KOPT-K1 (cell line): Measurements from ENCODE around the gene ZYG11A.

Experiments
- H3K27ac ChIP-seq: fragments of 200-600 bp; sonication (generic); 2 replicates; pipeline ENCODE4 v1.5.1; 2016; ENCODE audit warnings: antibody characterized with exemption, mild to moderate bottlenecking, low read depth, low read length; ENCODE audit not compliant: poor library complexity, severe bottlenecking
- H3K36me3 ChIP-seq: fragments of 200-600 bp; sonication (generic); 2 replicates; pipeline ENCODE4 v1.5.1; 2017; ENCODE audit warnings: antibody characterized with exemption, mild to moderate bottlenecking, low read length, moderate library complexity; ENCODE audit not compliant: insufficient read depth
- H3K9me3 ChIP-seq: fragments of 200-600 bp; sonication (generic); 2 replicates; pipeline ENCODE4 v1.5.1; 2017; ENCODE audit warnings: antibody characterized with exemption, low read length, mild to moderate bottlenecking; ENCODE audit not compliant: insufficient read depth, poor library complexity, severe bottlenecking

Gene ZYG11A

DNA sequence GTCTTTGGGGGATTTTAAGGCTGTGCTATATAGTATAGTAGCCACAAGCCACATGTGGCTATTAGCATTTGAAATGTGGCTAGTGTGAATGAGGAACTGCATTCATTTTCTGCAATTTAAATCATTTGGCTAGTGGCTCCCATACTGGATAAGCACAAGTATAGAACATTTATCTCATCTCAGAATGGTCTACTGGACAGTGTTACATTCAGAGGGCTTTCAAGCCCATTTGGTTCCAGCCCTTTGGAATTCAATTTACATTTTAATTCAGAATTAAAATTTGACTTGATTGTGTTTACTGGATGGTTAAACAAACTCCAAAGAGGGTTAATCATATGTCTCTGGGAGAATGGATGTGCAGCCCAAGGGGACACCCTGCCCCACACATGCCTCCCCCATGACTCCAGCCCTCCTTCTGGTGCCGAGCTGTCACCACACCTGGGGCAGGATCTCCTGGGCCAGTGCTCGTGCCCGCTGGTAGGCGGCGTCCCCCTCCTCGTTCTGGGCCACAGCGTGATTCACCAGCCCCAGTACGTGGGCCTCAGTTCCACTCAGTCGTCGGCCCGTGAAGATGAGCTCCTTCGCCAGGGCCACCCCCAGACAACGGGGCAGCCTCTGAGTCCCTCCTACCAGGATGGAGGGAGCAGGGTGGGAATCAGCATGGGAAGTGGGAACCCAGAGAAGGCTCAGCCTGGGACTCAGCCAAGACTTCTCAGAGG is 61.8 kb downstream of the ZYG11A start:
- H3K36me3 ChIP-seq: no peaks in the 10 kb centered on the region
- H3K9me3 ChIP-seq: no peaks in the 10 kb centered on the region
- no peak overlapping the region for H3K27ac ChIP-seq

- no peak overlapping the region for H3K27ac ChIP-seq
- no peaks in the 10 kb centered on the region for H3K36me3 ChIP-seq
- H3K9me3 ChIP-seq: no peaks in the 10 kb centered on the region
Measured at GRCh38 chr1:52904927-52905698, 62.6 kb downstream of the ZYG11A start.

DNA sequence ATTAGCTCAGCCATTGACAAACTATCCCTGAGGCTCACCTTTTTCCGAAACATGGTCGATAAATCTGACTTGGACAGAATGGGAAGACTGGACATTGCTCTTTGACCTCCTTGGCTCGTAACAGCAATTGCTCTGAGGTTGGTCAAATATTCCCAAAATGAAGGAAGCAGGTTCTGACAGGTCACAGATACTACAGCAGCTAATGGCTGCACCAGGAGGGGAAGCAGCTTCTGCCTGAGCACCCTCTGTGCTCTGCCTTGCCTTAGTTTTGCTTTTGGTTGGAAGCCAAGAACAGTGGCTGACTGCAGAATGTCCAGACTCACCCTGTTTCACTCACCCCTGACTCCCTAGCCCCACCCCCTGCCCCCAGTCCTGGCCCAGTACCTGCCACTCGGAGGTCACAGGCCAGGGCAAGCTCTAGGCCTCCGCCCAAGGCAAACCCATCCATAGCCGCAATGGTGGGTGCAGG is 63.6 kb downstream of the ZYG11A start:
- H3K36me3 ChIP-seq: no peaks in the 10 kb centered on the region
- H3K9me3 ChIP-seq: no peaks in the 10 kb centered on the region
- H3K27ac ChIP-seq: no peak overlapping the region

- Histone ChIP-seq H3K9me3 (no peaks in the 10 kb centered on the region), H3K27ac (no peak overlapping the region), H3K36me3 (no peaks in the 10 kb centered on the region)
Measured at GRCh38 chr1:52907068-52907811, 64.7 kb downstream of the ZYG11A start.

GRCh38 chr1:52907812-52908153 is 65.2 kb downstream of the ZYG11A start:
- H3K27ac ChIP-seq: no peak overlapping the region
- H3K9me3 ChIP-seq: no peaks in the 10 kb centered on the region
- no peaks in the 10 kb centered on the region for H3K36me3 ChIP-seq

DNA sequence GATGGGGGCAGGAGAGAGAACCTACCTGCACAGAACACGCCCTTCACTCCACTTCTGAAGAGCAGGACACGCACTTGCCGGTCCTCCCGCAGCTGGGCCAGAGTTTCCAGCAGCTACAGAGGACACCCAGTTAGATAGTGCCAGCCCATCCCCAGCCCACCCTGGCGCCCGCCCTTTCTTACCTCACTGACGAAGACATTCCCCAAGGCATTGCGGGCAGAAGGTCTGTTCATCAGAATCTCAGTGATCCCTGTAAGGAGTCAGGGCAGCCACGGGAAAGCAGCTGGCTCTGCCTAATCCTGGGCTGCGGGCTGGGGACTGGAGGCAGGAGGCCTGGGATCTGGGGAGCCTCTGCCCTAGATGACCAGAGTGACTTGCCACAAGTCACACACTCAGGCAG is 69.0 kb downstream of the ZYG11A start:
- H3K36me3 ChIP-seq: no peaks in the 10 kb centered on the region
- no peak overlapping the region for H3K27ac ChIP-seq
- no peaks in the 10 kb centered on the region for H3K9me3 ChIP-seq

DNA sequence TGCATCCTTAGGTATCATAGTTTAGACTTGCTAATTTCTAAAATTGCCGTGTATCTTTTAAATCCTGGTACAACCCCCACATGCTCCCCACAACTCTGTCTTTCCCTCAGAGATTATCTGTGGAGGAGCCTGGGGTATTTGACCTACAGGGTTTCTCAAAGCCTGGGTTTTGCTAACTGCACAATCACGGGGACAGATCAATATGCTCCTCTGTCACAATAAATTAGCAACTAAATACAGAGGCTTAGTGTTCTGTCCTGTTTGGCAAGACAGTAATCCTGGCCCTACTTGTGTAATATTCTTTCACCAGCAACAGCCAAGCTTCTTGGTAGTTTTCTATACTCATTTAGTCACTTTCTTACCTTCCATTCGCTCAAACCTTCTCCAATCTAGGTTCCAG is 70.5 kb downstream of the ZYG11A start:
- Histone ChIP-seq H3K9me3 (no peaks in the 10 kb centered on the region), H3K27ac (no peak overlapping the region), H3K36me3 (no peaks in the 10 kb centered on the region)

DNA sequence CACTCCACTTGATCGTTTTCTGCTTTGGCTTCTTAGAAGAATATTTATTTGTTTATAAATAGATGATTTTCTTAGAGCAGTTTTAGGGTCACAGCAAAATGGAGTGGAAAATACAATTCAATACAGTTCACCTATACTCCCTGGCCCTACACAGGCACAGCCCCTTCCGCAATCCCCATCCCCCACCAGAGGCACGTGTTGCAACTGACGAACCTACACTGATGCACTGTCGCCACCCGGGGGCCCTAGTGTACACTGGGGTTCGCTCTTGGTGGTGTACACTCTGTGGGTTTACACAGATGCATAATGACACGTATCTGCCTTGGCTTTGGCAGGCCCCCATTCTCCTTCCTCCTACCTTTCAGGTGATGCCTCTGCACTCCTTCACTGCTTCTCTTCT is 71.0 kb downstream of the ZYG11A start:
- Histone ChIP-seq H3K36me3 (no peaks in the 10 kb centered on the region), H3K9me3 (no peaks in the 10 kb centered on the region), H3K27ac (no peak overlapping the region)

- H3K36me3 ChIP-seq: no peaks in the 10 kb centered on the region
- no peaks in the 10 kb centered on the region for H3K9me3 ChIP-seq
- no peak overlapping the region for H3K27ac ChIP-seq
Measured at GRCh38 chr1:52914463-52914862, 71.9 kb downstream of the ZYG11A start.

GRCh38 chr1:52915211-52915854 is 72.8 kb downstream of the ZYG11A start:
- H3K36me3 ChIP-seq: no peaks in the 10 kb centered on the region
- H3K9me3 ChIP-seq: no peaks in the 10 kb centered on the region
- no peak overlapping the region for H3K27ac ChIP-seq

DNA sequence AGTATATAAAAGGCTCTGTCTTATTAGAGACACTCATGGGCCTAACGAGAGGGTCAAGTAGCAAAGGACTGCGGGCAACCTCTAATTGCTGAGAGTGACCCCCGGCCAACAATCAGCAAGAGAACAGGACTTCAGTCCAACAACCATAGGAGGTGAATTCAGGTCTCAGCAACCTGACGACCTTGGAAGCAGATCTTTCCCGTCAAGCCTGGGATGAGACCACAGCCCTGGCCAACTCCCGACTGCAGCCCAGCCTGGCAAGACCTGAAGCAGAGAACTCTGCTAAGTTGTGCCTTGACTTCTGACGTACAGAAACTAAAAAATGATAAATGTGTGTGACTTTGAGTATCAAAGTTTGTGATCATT is 73.3 kb downstream of the ZYG11A start:
- Histone ChIP-seq H3K9me3 (no peaks in the 10 kb centered on the region), H3K27ac (no peak overlapping the region), H3K36me3 (no peaks in the 10 kb centered on the region)

- Histone ChIP-seq H3K36me3 (no peaks in the 10 kb centered on the region), H3K27ac (no peak overlapping the region), H3K9me3 (no peaks in the 10 kb centered on the region)
Measured at GRCh38 chr1:52916241-52916975, 73.8 kb downstream of the ZYG11A start.

- Histone ChIP-seq H3K36me3 (no peaks in the 10 kb centered on the region), H3K27ac (no peak overlapping the region), H3K9me3 (no peaks in the 10 kb centered on the region)
Measured at GRCh38 chr1:52917156-52917555, 74.6 kb downstream of the ZYG11A start.

- Histone ChIP-seq H3K36me3 (no peaks in the 10 kb centered on the region), H3K9me3 (no peaks in the 10 kb centered on the region), H3K27ac (no peak overlapping the region)
Measured at GRCh38 chr1:52917581-52917980, 75.0 kb downstream of the ZYG11A start.
